ENCODE results near the gene GRIK2. TPM values are rescaled to one million over a fixed set of nuclear protein-coding genes. Genes with fewer than 3 reads are reported as not detected.
A peak's percentile ranks its signal among the peaks of the same experiment; 100 is the strongest.

The GRIK2 gene
- total RNA-seq, 4 donors from 2014 or later: 0.30 to 4.1 (median 1.3) TPM

DNA sequence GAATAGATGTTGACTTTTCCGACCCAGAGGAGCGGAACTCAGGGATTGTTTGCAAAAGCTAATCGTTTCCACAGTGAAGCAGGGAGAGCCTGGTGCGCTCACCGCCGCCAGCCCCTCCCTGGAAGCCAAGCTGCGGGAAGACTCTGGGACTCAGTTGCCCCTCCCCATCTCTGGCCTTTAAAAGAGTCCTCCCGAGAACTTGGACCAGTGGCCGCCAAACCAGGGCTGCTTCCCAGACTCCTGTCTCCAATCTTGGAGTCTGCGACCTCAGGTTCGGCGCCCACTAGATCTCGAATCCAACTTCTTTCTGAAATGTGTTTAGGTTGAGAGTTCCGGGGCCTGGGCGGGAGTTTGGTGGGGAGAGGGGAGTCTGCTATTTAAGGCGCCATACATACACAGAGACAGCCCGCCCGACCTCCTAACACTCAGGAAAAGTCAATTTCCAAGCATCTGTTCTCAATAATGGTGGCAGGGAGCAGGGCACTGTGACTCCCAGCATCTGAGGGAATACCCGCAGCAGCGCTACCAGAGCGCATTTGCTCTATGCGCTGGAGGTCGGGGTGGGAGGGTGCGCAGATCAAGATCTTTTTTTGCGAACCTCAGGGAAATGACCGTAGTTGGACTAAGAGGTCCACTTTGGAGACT, 800 bp upstream of the GRIK2 start:
- Histone ChIP-seq H3K27me3 (peaks cover 46% of the 10 kb centered on the region), H3K36me3 (no peaks in the 10 kb centered on the region), H3K4me3 (peak overlapping the region; percentile 57), H3K9me3 (no peaks in the 10 kb centered on the region), H3K27ac (no peak overlapping the region), H3K4me1 (peaks cover 26% of the 10 kb centered on the region)
- 3% methylated on average over 21 of the region's 26 CpGs for WGBS
- TF ChIP-seq CTCF (IDR thresholded peaks at IDR 0.05): no peak
- TF ChIP-seq POLR2A (IDR thresholded peaks at IDR 0.05): no peak
- TF ChIP-seq POLR2AphosphoS5 (IDR thresholded peaks at IDR 0.05): no peak
- no peak for TF ChIP-seq EP300 (IDR thresholded peaks at IDR 0.05)
- no peak for DNase-seq (ENCODE audit: low spot score in 2 of 2)

DNA sequence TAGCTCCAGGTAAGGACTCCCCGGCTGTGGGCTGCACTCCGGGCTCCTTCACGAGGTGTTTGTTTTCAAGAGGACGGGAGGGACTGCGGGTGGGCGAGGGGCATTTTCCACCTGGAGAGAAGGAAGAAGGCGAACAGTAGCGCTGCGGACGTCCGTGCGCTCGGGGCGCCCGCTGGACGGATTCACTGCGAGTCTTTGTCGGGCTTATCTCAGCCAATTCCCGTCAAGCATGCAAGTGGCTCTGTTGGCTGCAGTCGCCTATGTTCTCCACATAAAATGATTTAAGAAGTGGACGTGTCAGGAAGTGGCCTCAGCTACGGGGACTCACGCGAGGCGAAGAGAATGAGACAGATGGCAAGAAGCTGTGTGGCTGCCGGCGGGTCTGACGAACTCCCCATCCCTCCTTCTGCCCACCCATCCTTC, 332 bp downstream of the GRIK2 start:
- Histone ChIP-seq H3K27me3 (peaks cover 50% of the 10 kb centered on the region), H3K27ac (no peak overlapping the region), H3K9me3 (no peaks in the 10 kb centered on the region), H3K36me3 (no peaks in the 10 kb centered on the region), H3K4me1 (peaks cover 26% of the 10 kb centered on the region), H3K4me3 (peak overlapping the region; percentile 57)
- WGBS: under 1% methylated on average over 22 of the region's 28 CpGs
- no peak for TF ChIP-seq POLR2A (IDR thresholded peaks at IDR 0.05)
- no peak for DNase-seq (ENCODE audit: low spot score in 2 of 2)

- H3K9me3 ChIP-seq: no peaks in the 10 kb centered on the region
- no peaks in the 10 kb centered on the region for H3K36me3 ChIP-seq
- no peak for TF ChIP-seq CTCF (IDR thresholded peaks at IDR 0.05)
- no peak for TF ChIP-seq POLR2AphosphoS5 (IDR thresholded peaks at IDR 0.05)
- TF ChIP-seq POLR2A (IDR thresholded peaks at IDR 0.05): no peak
- no peak for TF ChIP-seq EP300 (IDR thresholded peaks at IDR 0.05)
- no peak overlapping the region for H3K4me3 ChIP-seq
- no peak overlapping the region for H3K27ac ChIP-seq
- H3K4me1 ChIP-seq: peaks cover 26% of the 10 kb centered on the region
- DNase-seq (ENCODE audit: low spot score in 2 of 2): no peak
- peaks cover 61% of the 10 kb centered on the region for H3K27me3 ChIP-seq
Measured at GRCh38 chr6:101394936-101395335, 1.4 kb downstream of the GRIK2 start.

DNA sequence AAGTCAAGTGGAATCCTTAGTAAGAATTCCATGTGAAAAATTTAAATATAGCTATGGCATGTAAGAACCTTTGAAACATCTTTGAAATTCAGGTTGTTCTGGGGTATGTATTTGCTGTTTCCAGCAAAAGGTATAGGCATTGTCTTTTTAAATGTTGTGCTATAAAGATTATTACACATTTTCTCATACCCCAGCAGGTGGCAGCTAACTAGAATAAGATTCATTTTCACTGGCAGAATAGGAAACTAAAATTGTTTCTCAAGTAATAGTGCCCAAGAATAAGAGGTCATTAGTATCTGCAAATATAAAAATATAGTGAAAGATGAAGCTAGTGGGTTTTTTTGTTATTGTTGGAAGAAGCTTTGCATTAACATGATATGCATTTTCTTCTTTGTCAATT, 1.8 kb downstream of the GRIK2 start:
- Histone ChIP-seq H3K27me3 (peaks cover 62% of the 10 kb centered on the region), H3K27ac (no peak overlapping the region), H3K9me3 (no peaks in the 10 kb centered on the region), H3K4me3 (no peak overlapping the region), H3K36me3 (no peaks in the 10 kb centered on the region), H3K4me1 (peaks cover 26% of the 10 kb centered on the region)
- TF ChIP-seq CTCF (IDR thresholded peaks at IDR 0.05) (no peak), POLR2A (IDR thresholded peaks at IDR 0.05) (no peak), POLR2AphosphoS5 (IDR thresholded peaks at IDR 0.05) (no peak), EP300 (IDR thresholded peaks at IDR 0.05) (no peak)
- no peak for DNase-seq (ENCODE audit: low spot score in 2 of 2)

DNA sequence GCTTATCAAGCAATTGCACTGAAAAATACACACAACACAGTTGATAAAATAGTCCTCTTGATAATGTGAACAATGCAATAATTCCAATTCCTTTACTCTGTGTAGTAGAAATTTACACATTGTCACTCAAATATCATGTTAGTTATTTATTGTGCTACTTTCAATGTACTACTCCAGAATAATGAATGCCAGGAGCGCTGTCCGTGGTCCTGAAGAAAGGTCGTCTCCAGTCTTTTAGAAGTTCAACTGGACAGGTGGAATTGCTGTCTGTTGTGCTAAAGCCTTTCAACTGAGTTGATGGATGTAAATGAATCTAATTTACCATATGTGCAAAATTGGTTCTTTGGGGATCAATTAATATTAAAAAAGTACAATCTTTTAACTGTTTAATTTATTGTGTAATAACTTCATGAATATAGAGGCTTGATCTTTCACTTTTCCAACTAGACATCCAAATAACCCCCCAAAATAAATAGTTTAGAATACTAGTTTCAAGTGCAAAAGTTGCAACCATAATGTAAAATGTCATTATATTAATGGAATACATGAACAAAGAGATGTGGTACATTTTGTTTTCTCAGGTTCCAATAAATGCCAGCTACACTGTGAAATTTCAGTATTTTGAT, 3.2 kb downstream of the GRIK2 start:
- Histone ChIP-seq H3K27me3 (peaks cover 61% of the 10 kb centered on the region), H3K27ac (no peak overlapping the region), H3K36me3 (no peaks in the 10 kb centered on the region), H3K4me1 (peaks cover 26% of the 10 kb centered on the region), H3K9me3 (no peaks in the 10 kb centered on the region), H3K4me3 (no peak overlapping the region)
- TF ChIP-seq CTCF (IDR thresholded peaks at IDR 0.05): no peak
- TF ChIP-seq POLR2A (IDR thresholded peaks at IDR 0.05): no peak
- TF ChIP-seq EP300 (IDR thresholded peaks at IDR 0.05): no peak
- TF ChIP-seq POLR2AphosphoS5 (IDR thresholded peaks at IDR 0.05): no peak
- WGBS: 5% methylated on average over 3 of the region's 3 CpGs
- no peak for DNase-seq (ENCODE audit: low spot score in 2 of 2)

All from suprapubic skin (tissue), 4 donors.